GM03348 (cell line): ENCODE measurements around the gene CARD19.

ENCODE experiments used
- DNase-seq: peaks from one replicate; pipeline ENCODE4 v3.0.0; 2012; ENCODE audit warnings: low spot score

CARD19 gene

GRCh38 chr9:93161786-93162562 lies 66.0 kb downstream of the CARD19 start:
- no peak for DNase-seq
